ENCODE results near the gene GYPB.
A peak's percentile ranks its signal among the peaks of the same experiment; 100 is the strongest.
"Not testable (repeated sequence)": the region's sequence is repeated elsewhere in the genome, so short reads cannot be mapped to it uniquely, and the experiment has no call there.

GYPB gene

DNA sequence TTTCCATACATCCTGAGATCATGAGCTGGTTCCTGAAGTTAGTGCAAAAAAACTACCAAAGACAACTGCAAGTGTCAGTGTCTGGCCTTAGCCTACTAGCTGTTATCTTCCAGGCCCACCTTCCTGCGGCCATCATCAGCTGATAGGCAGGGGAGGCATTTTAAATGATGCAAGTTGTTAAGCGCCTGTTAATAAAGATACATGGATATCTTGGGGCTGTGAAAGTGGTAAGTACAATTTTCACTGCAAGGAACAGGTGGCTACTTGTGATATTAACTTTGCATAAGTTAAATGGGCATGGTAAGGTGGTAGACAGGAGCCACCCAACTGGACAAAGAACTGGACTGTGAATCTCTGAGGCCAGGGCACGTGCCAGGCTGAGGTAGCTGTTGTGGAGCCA lies at the start of gene GYPB:
Gene GYPB (minus strand): TSS at position 104 of the 400 bp plus-strand sequence. CDS start 93 bp downstream, at position 11.
- not testable (repeated sequence) for DNase-seq

GRCh38 chr4:144061556-144061955 lies 42.4 kb upstream of the GYPB start:
- DNase-seq = not testable (repeated sequence)

DNA sequence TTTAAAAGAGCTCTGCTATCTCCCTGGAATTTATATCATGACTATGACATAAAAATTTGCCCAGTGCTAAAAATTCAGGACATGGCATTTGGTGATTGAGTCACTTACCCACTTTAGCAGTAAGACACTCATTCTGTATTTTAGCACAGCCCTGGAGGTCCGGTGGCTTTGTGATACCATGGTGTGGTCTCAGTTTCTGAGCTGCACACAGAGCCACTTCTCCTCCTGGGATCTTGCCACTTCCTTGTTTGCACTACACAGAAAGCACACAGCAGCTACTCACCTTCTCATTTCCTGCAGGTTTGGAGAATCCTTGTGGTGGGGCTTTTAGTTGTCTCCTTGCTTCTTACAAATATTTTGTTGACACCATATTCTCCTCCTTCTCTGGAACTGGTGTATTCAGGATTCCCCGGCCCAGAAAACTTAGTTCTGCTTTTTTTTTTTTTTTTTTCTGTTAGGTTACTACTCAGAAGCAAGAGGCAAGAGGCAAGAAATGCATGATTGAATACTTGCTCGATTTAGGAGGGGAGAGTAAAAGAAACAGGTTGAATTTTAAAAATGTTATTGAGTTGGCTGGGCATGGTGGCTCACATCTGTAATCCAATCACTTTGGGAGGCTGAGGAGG lies 41.2 kb upstream of the GYPB start:
- not testable (repeated sequence) for DNase-seq

- DNase-seq = no peak
Observed at GRCh38 chr4:144056800-144057199, 37.6 kb upstream of the GYPB start.

DNA sequence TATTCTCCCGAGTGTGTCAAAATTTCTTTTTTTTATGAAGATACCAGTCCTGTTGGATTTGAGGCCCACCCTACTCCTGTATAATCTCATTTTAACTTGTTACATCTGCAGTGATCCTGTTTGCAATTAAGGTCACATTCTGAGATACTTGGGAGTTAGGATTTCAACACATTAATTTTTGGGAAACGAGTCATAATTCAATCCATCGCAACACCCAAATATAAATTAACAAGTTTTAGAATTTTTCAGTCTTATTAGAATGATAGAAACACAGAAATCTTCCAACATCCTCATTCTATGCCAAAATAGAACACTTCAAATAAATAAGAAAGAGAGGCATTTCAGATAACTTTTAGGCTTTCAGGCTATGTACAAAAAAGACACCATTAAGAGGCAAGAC lies 36.2 kb upstream of the GYPB start:
- DNase-seq = not testable (repeated sequence)

DNA sequence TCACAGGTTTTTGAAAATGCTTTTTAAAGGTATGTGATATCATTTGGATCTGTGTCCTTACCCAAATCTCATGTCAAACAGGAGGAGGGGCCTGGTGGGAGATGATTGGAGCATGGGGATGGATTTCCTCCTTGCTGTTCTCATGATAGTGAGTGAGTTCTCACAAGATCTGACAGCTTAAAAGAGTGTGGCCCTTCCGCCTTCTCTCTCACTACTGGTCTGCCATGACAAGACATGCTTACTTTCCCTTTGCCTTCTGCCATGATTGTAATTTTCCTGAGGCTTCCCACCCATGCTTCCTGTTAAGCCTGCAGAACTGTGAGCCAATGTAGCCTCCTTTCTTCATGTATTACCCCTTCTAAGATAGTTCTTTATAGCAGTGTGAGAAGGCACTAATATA lies 32.3 kb upstream of the GYPB start:
- not testable (repeated sequence) for DNase-seq

DNA sequence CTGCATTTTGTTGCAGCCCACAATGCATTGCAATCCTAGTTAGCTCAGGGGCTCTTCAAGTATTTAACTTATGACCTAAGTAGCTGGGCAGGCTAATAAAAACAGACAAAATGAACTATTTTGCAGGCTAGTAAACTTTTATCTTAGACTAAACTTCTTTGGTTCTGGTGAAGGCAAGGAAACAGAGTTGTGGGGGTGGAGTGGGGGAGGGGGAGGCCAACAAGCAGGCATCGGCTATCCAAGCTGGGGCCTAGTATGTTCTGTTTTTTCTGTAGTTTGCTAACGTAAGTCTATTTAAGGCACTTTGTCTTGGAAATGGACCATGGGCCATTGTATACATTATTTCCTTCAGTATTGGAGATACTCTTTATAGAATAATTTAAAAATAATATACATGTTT lies 31.5 kb upstream of the GYPB start:
- DNase-seq = not testable (repeated sequence)

DNA sequence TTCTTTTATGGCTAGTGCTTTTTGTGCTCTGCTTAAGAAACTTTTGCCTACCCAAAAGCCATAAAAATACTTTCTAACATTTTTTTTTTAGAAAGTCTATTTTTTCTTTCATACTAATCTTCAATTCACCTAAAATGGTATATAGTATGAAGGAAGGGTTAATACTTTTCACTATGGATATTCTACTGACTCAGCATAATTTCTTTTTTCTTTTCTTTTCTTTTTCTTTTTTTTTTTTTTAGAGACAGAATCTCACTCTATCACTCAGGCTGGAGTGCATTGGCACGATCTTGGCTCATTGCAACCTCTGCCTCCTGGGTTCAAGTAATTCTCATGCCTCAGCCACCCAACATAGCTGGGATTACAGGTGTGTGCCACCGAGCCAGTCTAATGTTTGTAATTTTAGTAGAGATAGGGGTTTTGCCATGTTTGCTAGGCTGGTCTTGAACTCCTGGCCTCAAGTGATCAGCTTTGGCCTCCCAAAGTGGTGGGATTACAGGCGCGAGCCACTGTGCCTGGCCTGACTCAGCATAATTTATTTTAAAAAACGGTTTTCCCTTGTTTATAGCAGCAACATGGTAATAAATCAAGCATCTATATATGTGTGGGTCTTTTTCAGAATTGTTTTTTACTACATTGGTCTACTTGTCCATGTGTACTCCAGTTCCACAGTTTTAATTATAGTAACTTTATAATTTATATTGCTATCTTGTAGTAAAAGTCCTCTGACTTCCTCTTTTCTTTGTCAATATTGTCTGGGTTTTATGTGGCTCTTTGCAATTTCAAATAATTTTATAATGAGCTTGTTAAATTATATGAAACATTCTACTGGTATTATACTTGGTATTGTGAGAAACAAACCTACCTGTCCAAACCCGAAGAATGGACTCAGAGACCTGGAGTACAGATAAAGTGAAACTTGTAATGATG lies 30.6 kb upstream of the GYPB start:
- DNase-seq = not testable (repeated sequence)

DNA sequence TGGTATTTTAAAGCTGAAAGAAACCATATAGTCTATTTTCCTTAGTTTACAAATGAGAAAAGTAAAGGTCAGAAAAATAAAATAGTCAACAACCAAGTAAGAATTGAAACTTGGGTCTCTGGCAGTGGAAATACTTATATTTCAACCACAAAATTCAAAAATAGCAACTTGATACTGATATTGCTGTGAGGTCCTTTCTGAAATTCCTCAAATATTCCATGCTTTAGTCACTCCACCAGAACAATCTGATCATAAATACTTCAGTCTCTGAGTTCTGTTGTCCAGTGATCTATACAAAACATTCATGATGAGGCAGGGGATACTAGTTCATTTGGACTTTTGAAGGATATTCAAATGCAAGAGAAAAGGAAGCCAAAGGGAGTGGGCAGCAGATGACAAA lies 25.8 kb upstream of the GYPB start:
- DNase-seq = not testable (repeated sequence)

- DNase-seq = not testable (repeated sequence)
Observed at GRCh38 chr4:144032580-144032979, 13.4 kb upstream of the GYPB start.

GRCh38 chr4:144031875-144032274 lies 12.7 kb upstream of the GYPB start:
- not testable (repeated sequence) for DNase-seq

DNA sequence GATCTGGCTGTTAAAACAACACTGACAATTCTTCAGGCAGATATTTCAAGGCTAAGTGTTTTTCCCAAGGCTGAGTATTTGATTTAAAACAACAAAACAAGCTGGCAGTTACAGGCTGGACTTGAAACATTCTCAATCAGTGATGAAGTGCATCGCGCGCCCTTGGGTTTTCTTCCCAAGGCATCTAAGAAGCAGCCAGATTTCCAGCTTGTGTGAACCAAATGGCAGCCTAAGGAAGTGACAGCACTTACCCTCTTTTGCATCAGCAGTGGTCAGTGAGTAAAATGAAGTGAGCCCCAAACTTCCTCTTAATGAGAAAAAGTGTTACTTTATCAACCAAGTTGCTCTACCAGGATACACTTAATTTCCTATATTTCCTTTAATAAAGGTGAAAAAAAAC lies 12.2 kb upstream of the GYPB start:
- not testable (repeated sequence) for DNase-seq

GRCh38 chr4:144030708-144031107 lies 11.5 kb upstream of the GYPB start:
- DNase-seq = not testable (repeated sequence)

DNA sequence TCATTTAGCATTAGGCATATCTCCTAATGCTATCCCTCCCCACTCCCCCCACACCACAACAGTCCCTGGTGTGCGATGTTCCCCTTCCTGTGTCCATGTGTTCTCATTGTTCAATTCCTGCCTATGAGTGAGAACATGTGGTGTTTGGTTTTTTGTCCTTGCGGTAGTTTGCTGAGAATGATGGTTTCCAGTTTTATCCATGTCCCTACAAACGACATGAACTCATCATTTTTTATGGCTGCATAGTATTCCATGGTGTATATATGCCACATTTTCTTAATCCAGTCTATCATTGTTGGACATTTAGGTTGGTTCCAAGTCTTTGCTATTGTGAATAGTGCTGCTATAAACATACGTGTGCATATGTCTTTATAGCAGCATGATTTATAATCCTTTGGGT lies 7.5 kb upstream of the GYPB start:
- not testable (repeated sequence) for DNase-seq

GRCh38 chr4:144024399-144025053 lies 5.3 kb upstream of the GYPB start:
- not testable (repeated sequence) for DNase-seq

- DNase-seq = not testable (repeated sequence)
Observed at GRCh38 chr4:144022772-144023400, 3.7 kb upstream of the GYPB start.

DNA sequence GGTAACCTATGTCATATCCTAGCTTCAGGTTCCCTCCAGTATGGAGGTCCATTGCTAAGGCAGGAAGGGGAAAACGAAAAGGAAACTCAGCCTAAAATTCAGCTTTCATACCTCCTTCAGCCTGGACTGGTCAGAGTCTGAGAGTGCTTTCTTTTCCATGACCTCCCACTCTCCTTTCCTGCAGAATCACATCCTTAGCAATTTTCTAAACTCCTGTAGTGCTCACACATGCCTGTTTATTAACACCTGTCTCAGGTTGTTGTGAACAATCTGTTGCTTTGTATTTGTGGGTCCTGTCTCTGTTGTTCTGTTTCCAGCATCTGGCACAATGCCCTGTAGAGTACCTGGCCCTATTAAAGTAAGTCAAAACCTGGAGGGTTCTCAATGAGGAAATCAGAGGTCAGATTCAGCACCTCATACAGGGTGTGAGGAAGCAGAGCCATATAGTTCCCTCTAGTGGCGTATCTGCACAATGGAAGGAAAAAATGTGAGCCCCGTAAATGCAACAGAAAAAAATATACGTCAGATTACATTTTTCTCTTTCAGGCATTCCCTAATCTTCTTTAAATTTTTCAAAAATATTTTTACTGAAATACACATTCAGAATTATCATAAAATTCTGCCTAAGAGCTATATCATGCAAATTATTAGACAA lies 2.3 kb upstream of the GYPB start:
- DNase-seq = peak; percentile 8

GRCh38 chr4:144018223-144019000 lies 768 bp downstream of the GYPB start:
- DNase-seq = not testable (repeated sequence)

DNA sequence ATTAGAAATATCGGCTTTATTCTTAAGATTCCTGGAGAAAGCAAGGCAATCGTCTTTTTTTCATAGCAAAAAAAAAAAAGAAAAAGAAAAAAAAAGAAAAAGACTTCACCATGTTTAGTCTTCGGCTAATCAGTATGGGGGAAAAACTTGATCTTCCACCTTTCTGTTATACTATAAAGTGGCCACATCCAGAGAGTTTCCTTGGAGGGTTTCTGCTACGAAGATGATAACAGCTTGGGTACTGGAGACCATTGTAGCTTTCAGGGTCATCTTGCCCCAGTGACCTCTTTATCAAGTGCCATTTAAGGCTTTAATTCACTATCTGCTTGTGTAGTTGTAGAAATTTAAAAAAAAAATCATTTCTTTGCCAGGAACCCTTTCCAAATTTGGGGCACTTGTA lies 1.9 kb downstream of the GYPB start:
- DNase-seq = not testable (repeated sequence)

- not testable (repeated sequence) for DNase-seq
Observed at GRCh38 chr4:144016057-144016605, 3.0 kb downstream of the GYPB start.

DNA sequence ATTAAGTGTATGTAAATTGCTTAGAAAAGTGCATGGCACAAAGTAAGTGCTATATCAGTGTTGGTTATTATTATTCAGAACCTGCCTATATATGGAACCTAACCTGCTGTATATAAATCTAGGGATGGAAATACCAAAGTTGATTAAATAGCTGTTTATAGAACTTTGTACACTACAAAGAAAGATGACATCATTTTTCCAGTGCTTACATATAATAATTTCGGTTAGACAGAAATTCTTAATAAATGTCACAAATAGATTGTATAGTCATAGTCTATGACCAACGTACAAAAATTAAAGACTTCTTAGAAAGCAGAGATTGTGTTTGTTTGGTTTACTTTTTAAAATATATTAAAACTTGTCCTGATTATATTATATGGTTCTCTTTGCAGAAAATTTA lies 4.4 kb downstream of the GYPB start:
- no peak for DNase-seq

Measured in activated CD4-positive, alpha-beta T cell treated with anti-CD3 and anti-CD28 coated beads, Interleukin-2, amount 50 U/mL, for 16 hours (primary cell).